ENCODE measurements around the gene TRERF1.

- no peak for TF ChIP-seq CTCF (IDR thresholded peaks at IDR 0.05)
- no peak for TF ChIP-seq POLR2AphosphoS5 (IDR thresholded peaks at IDR 0.05)
These were observed 151.5 kb downstream of the TRERF1 start for GRCh38 chr6:42300185-42300584.

Data from transverse colon (tissue), 4 donors.